Stimulated activated effector memory CD8-positive, alpha-beta T cell treated with anti-CD3 and anti-CD28 coated beads, Interleukin-12 subunit alpha, Interleukin-12 subunit beta, amount 100 ng/mL, for 72 hours (primary cell): Measurements from ENCODE around the gene EFNB2.

Experiments used
- ATAC-seq: fragments of 150-1000 bp; cut with Tn5 transposase; 2 replicates; pipeline ENCODE4 v1.10.0; 2021
- DNase-seq, 2 donors: peaks; one replicate each; pipeline ENCODE4 v3.0.0; 2021 to 2022; ENCODE audit warnings: low spot score in 2 of 2
- H3K27ac Mint-ChIP-seq: one replicate; pipeline ENCODE4 v1.8.0; 2022; ENCODE audit warnings: mild to moderate bottlenecking, mixed read lengths
- H3K36me3 Mint-ChIP-seq: one replicate; pipeline ENCODE4 v1.8.0; 2022; ENCODE audit warnings: mild to moderate bottlenecking, mixed read lengths
- H3K4me1 Mint-ChIP-seq: one replicate; pipeline ENCODE4 v1.8.0; 2022; ENCODE audit warnings: mixed read lengths
- H3K4me3 Mint-ChIP-seq: one replicate; pipeline ENCODE4 v1.8.0; 2022; ENCODE audit warnings: mild to moderate bottlenecking, mixed read lengths
- H3K9me3 Mint-ChIP-seq: one replicate; pipeline ENCODE4 v1.8.0; 2022; ENCODE audit warnings: mixed read lengths

EFNB2 gene

GRCh38 chr13:106503272-106503671, 32.2 kb downstream of the EFNB2 start:
- H3K9me3 Mint-ChIP-seq: no peaks in the 10 kb centered on the region
- DNase-seq (no peak), ATAC-seq (no peak)
- no peaks in the 10 kb centered on the region for H3K36me3 Mint-ChIP-seq
- H3K4me1 Mint-ChIP-seq: no peaks in the 10 kb centered on the region
- H3K27ac Mint-ChIP-seq: no peak overlapping the region
- no peak overlapping the region for H3K4me3 Mint-ChIP-seq

- H3K4me3 Mint-ChIP-seq: no peak overlapping the region
- no peak for ATAC-seq
- no peaks in the 10 kb centered on the region for H3K36me3 Mint-ChIP-seq
These were observed 35.0 kb downstream of the EFNB2 start for GRCh38 chr13:106500445-106500844.

GRCh38 chr13:106499896-106500295, 35.6 kb downstream of the EFNB2 start:
- ATAC-seq (no peak), DNase-seq (no peak)
- Mint-ChIP-seq H3K27ac (no peak overlapping the region), H3K9me3 (no peaks in the 10 kb centered on the region), H3K4me1 (no peaks in the 10 kb centered on the region), H3K36me3 (no peaks in the 10 kb centered on the region), H3K4me3 (no peak overlapping the region)

More at GRCh38 chr13:106500445-106500844, 35.0 kb downstream of the EFNB2 start:
- Mint-ChIP-seq H3K27ac (no peak overlapping the region), H3K9me3 (no peaks in the 10 kb centered on the region), H3K4me1 (no peaks in the 10 kb centered on the region)
- DNase-seq: no peak

DNA sequence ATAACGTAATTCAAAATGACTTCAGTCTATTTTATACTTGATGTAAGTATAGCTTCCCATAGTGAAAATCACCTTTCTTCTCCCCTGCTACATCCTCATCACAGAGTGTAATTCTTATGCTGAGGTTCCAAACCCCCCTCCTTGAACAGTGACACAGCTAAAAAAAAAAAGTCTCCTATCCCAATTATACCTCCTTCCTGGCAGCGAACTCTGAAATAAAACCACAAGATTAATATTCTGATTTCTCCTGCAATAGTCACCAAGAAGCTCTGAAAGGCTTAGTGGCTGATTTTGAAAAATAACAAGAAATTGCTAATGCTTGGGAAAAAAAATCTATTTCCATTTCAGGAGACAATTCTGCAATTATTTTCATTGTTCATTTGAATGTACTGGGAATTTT, 36.3 kb downstream of the EFNB2 start:
- Mint-ChIP-seq H3K36me3 (no peaks in the 10 kb centered on the region), H3K4me3 (no peak overlapping the region), H3K4me1 (no peaks in the 10 kb centered on the region), H3K9me3 (no peaks in the 10 kb centered on the region), H3K27ac (no peak overlapping the region)
- DNase-seq (no peak), ATAC-seq (no peak)

GRCh38 chr13:106498571-106498970, 36.9 kb downstream of the EFNB2 start:
- H3K4me3 Mint-ChIP-seq: no peak overlapping the region
- DNase-seq (no peak), ATAC-seq (no peak)
- H3K9me3 Mint-ChIP-seq: no peaks in the 10 kb centered on the region
- no peaks in the 10 kb centered on the region for H3K36me3 Mint-ChIP-seq
- H3K4me1 Mint-ChIP-seq: no peaks in the 10 kb centered on the region
- H3K27ac Mint-ChIP-seq: no peak overlapping the region

GRCh38 chr13:106498158-106498557, 37.3 kb downstream of the EFNB2 start:
- H3K36me3 Mint-ChIP-seq: no peaks in the 10 kb centered on the region
- ATAC-seq (no peak), DNase-seq (no peak)
- H3K4me1 Mint-ChIP-seq: no peaks in the 10 kb centered on the region
- no peak overlapping the region for H3K4me3 Mint-ChIP-seq
- no peak overlapping the region for H3K27ac Mint-ChIP-seq
- H3K9me3 Mint-ChIP-seq: no peaks in the 10 kb centered on the region

DNA sequence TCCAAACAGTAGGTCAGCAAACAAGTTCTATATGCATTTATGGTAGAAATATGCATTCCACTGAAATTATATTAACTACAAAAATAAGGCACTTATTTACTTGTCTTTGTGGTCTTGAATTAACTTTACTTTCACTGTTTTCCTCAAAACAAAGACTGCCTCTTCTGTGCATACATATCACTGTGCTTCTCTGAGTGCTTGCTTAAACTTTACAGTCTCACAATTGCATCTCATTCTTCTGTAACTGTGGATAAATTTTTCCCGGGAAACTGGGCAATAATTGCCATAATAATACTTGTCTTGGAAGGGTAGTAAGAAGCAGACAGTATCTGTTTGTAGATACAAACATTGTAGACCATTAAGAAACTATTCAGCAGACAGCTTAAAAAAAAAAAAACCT, 38.4 kb downstream of the EFNB2 start:
- Mint-ChIP-seq H3K27ac (no peak overlapping the region), H3K9me3 (no peaks in the 10 kb centered on the region), H3K36me3 (no peaks in the 10 kb centered on the region), H3K4me3 (no peak overlapping the region), H3K4me1 (peaks cover 6% of the 10 kb centered on the region)
- ATAC-seq (no peak), DNase-seq (no peak)

DNA sequence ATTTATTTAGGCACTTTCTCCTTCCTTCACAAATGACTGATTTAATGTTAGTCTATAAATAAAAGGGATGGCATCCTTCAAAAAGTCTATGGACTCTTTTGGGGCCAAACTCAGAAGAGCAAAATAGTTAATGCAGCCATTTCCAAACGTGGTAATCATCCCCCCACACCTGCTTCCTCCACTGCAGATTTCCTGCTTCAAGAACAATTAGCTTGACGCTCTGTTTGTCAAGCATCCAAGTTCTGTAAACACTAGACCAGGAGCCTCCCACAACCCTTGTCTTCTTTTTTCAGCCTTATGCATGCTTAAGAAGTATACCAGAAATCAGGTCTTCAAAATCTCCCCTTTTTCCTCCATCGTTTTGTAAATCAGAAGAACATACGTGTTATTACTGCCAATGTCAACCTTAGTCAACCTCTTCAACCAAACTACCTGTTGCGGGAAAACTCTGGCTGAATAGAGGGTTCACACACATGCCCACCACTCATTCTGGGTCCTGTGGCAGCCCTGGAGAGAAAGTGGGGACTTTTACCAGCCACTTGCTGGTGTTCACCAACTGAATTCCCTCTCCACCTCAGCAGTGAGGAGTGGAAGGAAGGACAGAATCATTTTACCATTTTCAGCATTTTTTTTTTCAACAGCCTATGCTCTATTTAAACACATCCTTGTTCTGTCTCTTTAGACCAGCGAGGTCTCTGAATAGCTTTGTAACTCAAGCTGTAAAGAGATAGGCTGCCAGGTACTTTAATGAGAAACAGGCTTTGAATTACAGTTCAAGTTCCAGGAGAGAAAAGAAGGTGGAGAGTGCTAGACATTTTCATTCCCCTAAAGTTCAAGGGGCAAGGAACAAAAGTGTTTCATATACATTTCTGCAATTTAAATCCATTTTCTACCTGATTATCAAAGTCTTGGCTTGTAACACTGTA, 39.1 kb downstream of the EFNB2 start:
- no peak overlapping the region for H3K27ac Mint-ChIP-seq
- H3K36me3 Mint-ChIP-seq: no peaks in the 10 kb centered on the region

GRCh38 chr13:106494936-106495335, 40.5 kb downstream of the EFNB2 start:
- ATAC-seq (no peak), DNase-seq (no peak)
- no peak overlapping the region for H3K27ac Mint-ChIP-seq
- no peak overlapping the region for H3K4me3 Mint-ChIP-seq
- H3K4me1 Mint-ChIP-seq: peaks cover 22% of the 10 kb centered on the region
- H3K36me3 Mint-ChIP-seq: no peaks in the 10 kb centered on the region
- no peaks in the 10 kb centered on the region for H3K9me3 Mint-ChIP-seq

More for the DNA sequence above, 39.1 kb downstream of the EFNB2 start:
- Mint-ChIP-seq H3K9me3 (no peaks in the 10 kb centered on the region), H3K4me1 (peaks cover 13% of the 10 kb centered on the region), H3K4me3 (no peak overlapping the region)
- DNase-seq (no peak), ATAC-seq (no peak)

- no peak for ATAC-seq
- no peak overlapping the region for H3K27ac Mint-ChIP-seq
- DNase-seq: no peak
- H3K36me3 Mint-ChIP-seq: no peaks in the 10 kb centered on the region
- H3K4me3 Mint-ChIP-seq: no peak overlapping the region
- H3K9me3 Mint-ChIP-seq: no peaks in the 10 kb centered on the region
- peaks cover 22% of the 10 kb centered on the region for H3K4me1 Mint-ChIP-seq
These were observed 41.0 kb downstream of the EFNB2 start for GRCh38 chr13:106494506-106494905.

GRCh38 chr13:106493533-106494220, 41.8 kb downstream of the EFNB2 start:
- no peak overlapping the region for H3K27ac Mint-ChIP-seq
- no peak overlapping the region for H3K4me3 Mint-ChIP-seq
- no peaks in the 10 kb centered on the region for H3K9me3 Mint-ChIP-seq
- H3K4me1 Mint-ChIP-seq: peaks cover 22% of the 10 kb centered on the region
- no peak for DNase-seq
- H3K36me3 Mint-ChIP-seq: no peaks in the 10 kb centered on the region
- ATAC-seq: no peak

DNA sequence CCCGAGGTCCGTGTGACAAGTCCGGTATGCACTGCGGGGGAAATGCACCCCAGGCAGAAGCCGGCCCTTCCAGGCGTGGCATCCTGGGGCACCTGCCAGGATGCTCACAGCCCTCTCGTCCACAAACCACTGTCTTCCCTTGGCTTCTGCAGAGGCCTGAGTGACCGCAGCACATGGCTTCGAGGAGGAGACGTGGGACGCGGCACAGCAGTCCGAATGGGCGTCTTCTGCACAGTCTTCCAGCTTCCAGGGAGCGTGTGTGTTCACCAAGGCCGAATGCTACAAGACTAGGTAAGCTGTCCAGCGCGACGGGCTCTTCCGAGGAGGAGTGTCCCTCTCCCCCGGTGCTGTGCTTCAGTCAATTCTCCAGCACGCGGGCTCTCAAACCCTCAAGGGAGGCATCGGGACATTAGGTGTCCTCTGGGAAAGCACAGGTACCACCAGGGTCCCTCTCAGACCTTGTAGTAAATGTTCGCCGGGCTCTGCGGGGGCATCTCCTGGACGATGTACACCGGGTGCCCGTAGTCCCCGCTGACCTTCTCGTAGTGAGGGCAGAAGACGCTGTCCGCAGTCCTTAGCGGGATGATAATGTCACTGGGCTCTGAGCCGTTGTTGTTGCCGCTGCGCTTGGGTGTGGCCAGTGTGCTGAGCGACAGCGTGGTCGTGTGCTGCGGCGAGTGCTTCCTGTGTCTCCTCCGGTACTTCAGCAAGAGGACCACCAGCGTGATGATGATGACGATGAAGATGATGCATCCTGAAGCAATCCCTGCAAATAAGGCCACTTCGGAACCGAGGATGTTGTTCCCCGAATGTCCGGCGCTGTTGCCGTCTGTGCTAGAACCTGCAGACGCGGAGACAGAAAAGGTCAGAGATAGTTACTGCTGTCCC, 42.6 kb downstream of the EFNB2 start:
- no peak for ATAC-seq
- DNase-seq: no peak
- no peak overlapping the region for H3K27ac Mint-ChIP-seq
- H3K9me3 Mint-ChIP-seq: no peaks in the 10 kb centered on the region
- H3K36me3 Mint-ChIP-seq: no peaks in the 10 kb centered on the region
- peaks cover 22% of the 10 kb centered on the region for H3K4me1 Mint-ChIP-seq
- H3K4me3 Mint-ChIP-seq: no peak overlapping the region

- no peaks in the 10 kb centered on the region for H3K9me3 Mint-ChIP-seq
- H3K36me3 Mint-ChIP-seq: no peaks in the 10 kb centered on the region
- no peak overlapping the region for H3K27ac Mint-ChIP-seq
- H3K4me3 Mint-ChIP-seq: no peak overlapping the region
- DNase-seq (no peak), ATAC-seq (no peak)
- peaks cover 22% of the 10 kb centered on the region for H3K4me1 Mint-ChIP-seq
These were observed 43.4 kb downstream of the EFNB2 start for GRCh38 chr13:106491928-106492587.

- ATAC-seq: no peak
- no peak for DNase-seq
- no peaks in the 10 kb centered on the region for H3K9me3 Mint-ChIP-seq
- H3K36me3 Mint-ChIP-seq: no peaks in the 10 kb centered on the region
- peaks cover 22% of the 10 kb centered on the region for H3K4me1 Mint-ChIP-seq
- H3K27ac Mint-ChIP-seq: no peak overlapping the region
- no peak overlapping the region for H3K4me3 Mint-ChIP-seq
These were observed 44.0 kb downstream of the EFNB2 start for GRCh38 chr13:106491463-106491862.
